ENCODE results near the gene HDAC9. TPM values are rescaled to one million over a fixed set of nuclear protein-coding genes. Genes with fewer than 3 reads are reported as not detected.

The HDAC9 gene
- total RNA-seq, 1 experiment from 2014 or later, result 159 TPM

- Mint-ChIP-seq H3K27ac (ENCODE audit: unreplicated experiment) (no peak overlapping the region), H3K36me3 (ENCODE audit: insufficient read depth, unreplicated experiment) (peaks cover 17% of the 10 kb centered on the region), H3K4me3 (ENCODE audit: low read depth, unreplicated experiment) (no peak overlapping the region), H3K9me3 (ENCODE audit: low read depth, unreplicated experiment) (no peaks in the 10 kb centered on the region), H3K27me3 (ENCODE audit: unreplicated experiment) (no peaks in the 10 kb centered on the region), H3K4me1 (ENCODE audit: low read depth, unreplicated experiment) (peaks cover 17% of the 10 kb centered on the region)
- BruUV-seq (replicated peaks), result no TSS peak
- TF ChIP-seq CTCF (IDR thresholded peaks at IDR 0.05; ENCODE audit: unreplicated experiment), result no peak
- intact Hi-C loops (cut with micrococcal nuclease; ENCODE audit: unreplicated experiment), result no loop called here
- CTCF ChIA-PET, result no interaction called here
- DNase-seq, result no peak
Observed at GRCh38 chr7:18491871-18492270, 3.7 kb upstream of the HDAC9 start.

GRCh38 chr7:18494406-18494805 lies 1.1 kb upstream of the HDAC9 start:
- CTCF ChIA-PET, result no interaction called here
- no peaks in the 10 kb centered on the region for H3K9me3 Mint-ChIP-seq (ENCODE audit: low read depth, unreplicated experiment)
- no peak overlapping the region for H3K27ac Mint-ChIP-seq (ENCODE audit: unreplicated experiment)
- no TSS peak for BruUV-seq (replicated peaks)
- H3K36me3 Mint-ChIP-seq (ENCODE audit: insufficient read depth, unreplicated experiment), result peaks cover 20% of the 10 kb centered on the region
- intact Hi-C loops (cut with micrococcal nuclease; ENCODE audit: unreplicated experiment), result no loop called here
- no peak overlapping the region for H3K4me3 Mint-ChIP-seq (ENCODE audit: low read depth, unreplicated experiment)
- no peaks in the 10 kb centered on the region for H3K27me3 Mint-ChIP-seq (ENCODE audit: unreplicated experiment)
- TF ChIP-seq CTCF (IDR thresholded peaks at IDR 0.05; ENCODE audit: unreplicated experiment), result no peak
- DNase-seq, result no peak
- peaks cover 37% of the 10 kb centered on the region for H3K4me1 Mint-ChIP-seq (ENCODE audit: low read depth, unreplicated experiment)

- intact Hi-C loops (cut with micrococcal nuclease; ENCODE audit: unreplicated experiment), result loop anchor here (5.0 kb wide), 1 partner anchor 93 kb away; no protein-coding TSS in a partner anchor
- no peak for TF ChIP-seq CTCF (IDR thresholded peaks at IDR 0.05; ENCODE audit: unreplicated experiment)
- no peaks in the 10 kb centered on the region for H3K9me3 Mint-ChIP-seq (ENCODE audit: low read depth, unreplicated experiment)
- no peaks in the 10 kb centered on the region for H3K27me3 Mint-ChIP-seq (ENCODE audit: unreplicated experiment)
- no peak for DNase-seq
- peak overlapping the region; percentile 90 for H3K27ac Mint-ChIP-seq (ENCODE audit: unreplicated experiment)
- CTCF ChIA-PET, result interaction anchor here (1.2 to 3.9 kb wide), 2 partner anchors 13 to 14 kb away, joined by 4 to 27 read pairs; no protein-coding TSS in a partner anchor
- peaks cover 42% of the 10 kb centered on the region for H3K4me1 Mint-ChIP-seq (ENCODE audit: low read depth, unreplicated experiment)
- BruUV-seq (replicated peaks), result no TSS peak
- H3K4me3 Mint-ChIP-seq (ENCODE audit: low read depth, unreplicated experiment), result peak overlapping the region; percentile 75
- H3K36me3 Mint-ChIP-seq (ENCODE audit: insufficient read depth, unreplicated experiment), result peaks cover 23% of the 10 kb centered on the region
Observed at GRCh38 chr7:18494821-18495408, 634 bp upstream of the HDAC9 start.

GRCh38 chr7:18496341-18496700 lies 772 bp downstream of the HDAC9 start:
- CTCF ChIA-PET, result interaction anchor here (0.6 to 3.9 kb wide), 11 partner anchors 8 to 144 kb away, joined by 3 to 27 read pairs (median 4); no protein-coding TSS in a partner anchor
- peak overlapping the region; percentile 90 for H3K27ac Mint-ChIP-seq (ENCODE audit: unreplicated experiment)
- no peaks in the 10 kb centered on the region for H3K27me3 Mint-ChIP-seq (ENCODE audit: unreplicated experiment)
- H3K4me3 Mint-ChIP-seq (ENCODE audit: low read depth, unreplicated experiment), result peak overlapping the region; percentile 75
- intact Hi-C loops (cut with micrococcal nuclease; ENCODE audit: unreplicated experiment), result loop anchor here (2.0 to 5.0 kb wide), 2 partner anchors 38 to 94 kb away; no protein-coding TSS in a partner anchor
- H3K36me3 Mint-ChIP-seq (ENCODE audit: insufficient read depth, unreplicated experiment), result peaks cover 23% of the 10 kb centered on the region
- H3K4me1 Mint-ChIP-seq (ENCODE audit: low read depth, unreplicated experiment), result peaks cover 57% of the 10 kb centered on the region
- TF ChIP-seq CTCF (IDR thresholded peaks at IDR 0.05; ENCODE audit: unreplicated experiment), result no peak
- BruUV-seq (replicated peaks), result TSS peak; percentile 32
- H3K9me3 Mint-ChIP-seq (ENCODE audit: low read depth, unreplicated experiment), result no peaks in the 10 kb centered on the region
- DNase-seq, result no peak

All from Calu3 (cell line).